GM12865 (cell line): ENCODE measurements around the gene AR.

Experiments
- DNase-seq: peaks from one replicate; pipeline ENCODE4 v3.0.0; 2010; ENCODE audit warnings: low read depth
- H3K4me3 ChIP-seq: 2 replicates; pipeline ENCODE4 v1.5.1; 2011; ENCODE audit warnings: mild to moderate bottlenecking, low read depth, low read length, control low read depth
- TF ChIP-seq, protein P1 (sequence below): IDR thresholded peaks from 2 replicates; pipeline ENCODE4 v1.5.1; 2011; ENCODE audit warnings: low read length, control low read depth, low read depth, inconsistent platforms; ENCODE audit not compliant: insufficient read depth; ENCODE audit errors: missing control alignments

Gene AR

DNA sequence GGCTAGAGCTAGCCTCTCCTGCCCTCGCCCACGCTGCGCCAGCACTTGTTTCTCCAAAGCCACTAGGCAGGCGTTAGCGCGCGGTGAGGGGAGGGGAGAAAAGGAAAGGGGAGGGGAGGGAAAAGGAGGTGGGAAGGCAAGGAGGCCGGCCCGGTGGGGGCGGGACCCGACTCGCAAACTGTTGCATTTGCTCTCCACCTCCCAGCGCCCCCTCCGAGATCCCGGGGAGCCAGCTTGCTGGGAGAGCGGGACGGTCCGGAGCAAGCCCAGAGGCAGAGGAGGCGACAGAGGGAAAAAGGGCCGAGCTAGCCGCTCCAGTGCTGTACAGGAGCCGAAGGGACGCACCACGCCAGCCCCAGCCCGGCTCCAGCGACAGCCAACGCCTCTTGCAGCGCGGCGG lies at the start of gene AR:
Gene AR, plus strand, starts transcription at position 204 of the 400 bp plus-strand sequence. CDS start 1,126 bp downstream, outside the sequence.
- H3K4me3 ChIP-seq = no peak within 1 kb of the TSS
- no peak for DNase-seq

GRCh38 chrX:67500617-67501016 lies 43.2 kb upstream of the AR start:
- no peak for DNase-seq
- TF ChIP-seq, protein P1, sequence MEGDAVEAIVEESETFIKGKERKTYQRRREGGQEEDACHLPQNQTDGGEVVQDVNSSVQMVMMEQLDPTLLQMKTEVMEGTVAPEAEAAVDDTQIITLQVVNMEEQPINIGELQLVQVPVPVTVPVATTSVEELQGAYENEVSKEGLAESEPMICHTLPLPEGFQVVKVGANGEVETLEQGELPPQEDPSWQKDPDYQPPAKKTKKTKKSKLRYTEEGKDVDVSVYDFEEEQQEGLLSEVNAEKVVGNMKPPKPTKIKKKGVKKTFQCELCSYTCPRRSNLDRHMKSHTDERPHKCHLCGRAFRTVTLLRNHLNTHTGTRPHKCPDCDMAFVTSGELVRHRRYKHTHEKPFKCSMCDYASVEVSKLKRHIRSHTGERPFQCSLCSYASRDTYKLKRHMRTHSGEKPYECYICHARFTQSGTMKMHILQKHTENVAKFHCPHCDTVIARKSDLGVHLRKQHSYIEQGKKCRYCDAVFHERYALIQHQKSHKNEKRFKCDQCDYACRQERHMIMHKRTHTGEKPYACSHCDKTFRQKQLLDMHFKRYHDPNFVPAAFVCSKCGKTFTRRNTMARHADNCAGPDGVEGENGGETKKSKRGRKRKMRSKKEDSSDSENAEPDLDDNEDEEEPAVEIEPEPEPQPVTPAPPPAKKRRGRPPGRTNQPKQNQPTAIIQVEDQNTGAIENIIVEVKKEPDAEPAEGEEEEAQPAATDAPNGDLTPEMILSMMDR = no peak
- no peak overlapping the region for H3K4me3 ChIP-seq

More for the DNA sequence above, at the start of gene AR:
- TF ChIP-seq, protein P1 = no peak

DNA sequence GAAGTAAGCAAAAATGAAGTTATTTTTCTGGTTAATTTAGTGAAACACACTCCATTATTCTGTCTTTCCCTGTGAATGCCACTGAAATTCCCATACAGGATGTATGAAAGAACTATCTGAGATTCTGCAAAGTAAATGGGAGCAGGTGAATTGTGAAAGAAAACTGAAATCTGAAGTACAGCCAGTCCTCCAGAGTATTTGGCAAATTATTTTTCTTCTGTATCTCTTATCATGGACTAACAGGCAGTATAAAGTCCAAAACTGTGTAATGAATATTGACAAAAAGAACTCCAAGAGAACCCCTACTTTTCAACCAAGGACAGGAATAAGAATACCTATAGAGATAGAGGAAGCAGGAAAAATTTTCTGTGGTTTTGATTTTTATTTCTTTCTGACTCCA lies 40.8 kb upstream of the AR start:
- TF ChIP-seq, protein P1 = no peak
- no peak for DNase-seq
- no peak overlapping the region for H3K4me3 ChIP-seq

GRCh38 chrX:67503453-67503852 lies 40.4 kb upstream of the AR start:
- DNase-seq = no peak
- no peak overlapping the region for H3K4me3 ChIP-seq
- TF ChIP-seq, protein P1 = no peak

GRCh38 chrX:67520671-67521070 lies 23.1 kb upstream of the AR start:
- no peak for DNase-seq
- TF ChIP-seq, protein P1 = no peak
- no peak overlapping the region for H3K4me3 ChIP-seq

DNA sequence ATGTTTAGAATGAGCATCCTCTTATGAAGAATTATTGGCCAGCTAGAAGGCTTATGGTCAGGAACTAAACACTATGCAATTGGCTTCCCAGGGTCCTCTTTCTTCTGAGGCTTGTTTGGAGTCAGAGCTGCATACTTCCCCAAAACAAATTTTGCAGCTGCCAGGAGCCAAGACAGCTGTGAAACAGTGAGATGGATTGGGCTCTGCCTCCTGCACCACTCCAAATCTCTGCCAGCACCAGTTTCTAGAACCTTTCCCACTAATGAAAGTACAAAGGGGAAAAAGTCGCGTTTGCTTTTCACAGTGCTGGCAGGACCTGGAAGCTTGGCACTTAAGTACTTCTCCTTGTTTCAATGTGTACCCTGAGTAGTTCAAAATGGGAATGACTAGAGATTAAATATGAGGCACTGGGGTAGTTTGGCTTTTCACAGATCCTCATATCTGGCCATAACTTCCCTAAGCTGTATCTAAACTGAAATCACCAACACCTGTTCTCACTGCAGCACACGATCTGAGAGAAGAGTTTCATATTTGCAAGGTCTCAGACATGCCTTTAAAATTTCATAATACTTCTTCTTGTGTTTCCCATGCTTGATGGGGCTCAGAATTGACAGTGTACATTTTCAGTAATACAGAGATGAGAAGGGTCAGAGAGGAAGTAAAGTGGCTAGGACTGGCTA lies 20.7 kb upstream of the AR start:
- DNase-seq = no peak
- no peak overlapping the region for H3K4me3 ChIP-seq
- TF ChIP-seq, protein P1 = no peak

GRCh38 chrX:67523932-67524331 lies 19.9 kb upstream of the AR start:
- DNase-seq = no peak
- H3K4me3 ChIP-seq = no peak overlapping the region
- TF ChIP-seq, protein P1 = no peak
